Duodenal mucosa (tissue), 2 donors: ENCODE results near the gene SV2B.

Experiments used
- H3K27ac ChIP-seq: one replicate; pipeline ENCODE4 v1.7.0; 2013; ENCODE audit warnings: low read depth, low read length
- H3K27me3 ChIP-seq, 2 donors: one replicate each; pipeline ENCODE4 v1.7.0; 2013; ENCODE audit warnings: low read length in 2 of 2, control low read depth in 1 of 2; ENCODE audit not compliant: insufficient read depth in 2 of 2, control insufficient read depth in 1 of 2
- H3K36me3 ChIP-seq, 2 donors: one replicate each; pipeline ENCODE4 v1.7.0; 2013; ENCODE audit warnings: low read length in 2 of 2, control low read depth in 1 of 2; ENCODE audit not compliant: insufficient read depth in 2 of 2, control insufficient read depth in 1 of 2
- H3K4me1 ChIP-seq, 2 donors: one replicate each; pipeline ENCODE4 v1.7.0; 2013; ENCODE audit warnings: low read length in 2 of 2, control low read depth in 1 of 2; ENCODE audit not compliant: insufficient read depth in 2 of 2, control insufficient read depth in 1 of 2
- H3K4me3 ChIP-seq, 2 donors: one replicate each; pipeline ENCODE4 v1.7.0; 2013; ENCODE audit warnings: low read length in 2 of 2, low read depth in 1 of 2
- H3K9ac ChIP-seq, 2 donors: one replicate each; pipeline ENCODE4 v1.7.0; 2013; ENCODE audit warnings: low read length in 2 of 2, low read depth in 1 of 2
- H3K9me3 ChIP-seq, 2 donors: one replicate each; pipeline ENCODE4 v1.7.0; 2013; ENCODE audit warnings: low read length in 2 of 2, control low read depth in 1 of 2; ENCODE audit not compliant: control insufficient read depth in 1 of 2

SV2B gene

GRCh38 chr15:91099995-91100813 is at the start of gene SV2B:
Gene SV2B (plus strand): TSS chr15:91100257. CDS start chr15:91226264, 126,007 bp downstream.
- H3K36me3 ChIP-seq: no peaks in the 10 kb centered on the region
- H3K27ac ChIP-seq: no peak within 1 kb of the TSS
- no peaks in the 10 kb centered on the region for H3K9me3 ChIP-seq
- peak within 1 kb of the TSS; percentile 46 to 53 for H3K4me3 ChIP-seq
- H3K27me3 ChIP-seq: peaks cover 43 to 46% of the 10 kb centered on the region in 2 donors
- no peak within 1 kb of the TSS for H3K9ac ChIP-seq
- peaks cover 12 to 16% of the 10 kb centered on the region in 2 donors for H3K4me1 ChIP-seq

- Histone ChIP-seq H3K27ac (no peak overlapping the region), H3K36me3 (no peaks in the 10 kb centered on the region), H3K27me3 (peaks cover 7 to 9% of the 10 kb centered on the region in 2 donors), H3K9ac (no peak overlapping the region), H3K9me3 (no peaks in the 10 kb centered on the region), H3K4me3 (no peak overlapping the region), H3K4me1 (peaks cover 4 to 5% of the 10 kb centered on the region in 2 donors)
These were observed 48.8 kb upstream of the SV2B start for GRCh38 chr15:91051248-91051647.

- Histone ChIP-seq H3K4me3 (no peak overlapping the region), H3K9me3 (no peaks in the 10 kb centered on the region), H3K27ac (no peak overlapping the region), H3K36me3 (no peaks in the 10 kb centered on the region), H3K4me1 (peaks cover 0 to 4% of the 10 kb centered on the region in 2 donors), H3K27me3 (peaks cover 9 to 20% of the 10 kb centered on the region in 2 donors), H3K9ac (no peak overlapping the region)
These were observed 45.2 kb upstream of the SV2B start for GRCh38 chr15:91054816-91055215.

- peaks cover 0 to 4% of the 10 kb centered on the region in 2 donors for H3K4me1 ChIP-seq
- H3K36me3 ChIP-seq: no peaks in the 10 kb centered on the region
- H3K9ac ChIP-seq: no peak overlapping the region
- peaks cover 9 to 20% of the 10 kb centered on the region in 2 donors for H3K27me3 ChIP-seq
- H3K27ac ChIP-seq: no peak overlapping the region
- no peaks in the 10 kb centered on the region for H3K9me3 ChIP-seq
- H3K4me3 ChIP-seq: no peak overlapping the region
These were observed 44.3 kb upstream of the SV2B start for GRCh38 chr15:91055548-91056331.

- no peak overlapping the region for H3K27ac ChIP-seq
- H3K36me3 ChIP-seq: no peaks in the 10 kb centered on the region
- H3K9ac ChIP-seq: no peak overlapping the region
- no peaks in the 10 kb centered on the region for H3K9me3 ChIP-seq
- no peaks in the 10 kb centered on the region for H3K4me1 ChIP-seq
- peaks cover 0 to 13% of the 10 kb centered on the region in 2 donors for H3K27me3 ChIP-seq
- H3K4me3 ChIP-seq: no peak overlapping the region
These were observed 38.8 kb upstream of the SV2B start for GRCh38 chr15:91061230-91061629.

GRCh38 chr15:91061997-91062396 is 38.1 kb upstream of the SV2B start:
- H3K27me3 ChIP-seq: peaks cover 0 to 12% of the 10 kb centered on the region in 2 donors
- no peak overlapping the region for H3K9ac ChIP-seq
- no peaks in the 10 kb centered on the region for H3K4me1 ChIP-seq
- H3K27ac ChIP-seq: no peak overlapping the region
- no peak overlapping the region for H3K4me3 ChIP-seq
- no peaks in the 10 kb centered on the region for H3K9me3 ChIP-seq
- H3K36me3 ChIP-seq: no peaks in the 10 kb centered on the region

GRCh38 chr15:91065505-91065904 is 34.6 kb upstream of the SV2B start:
- H3K9me3 ChIP-seq: no peaks in the 10 kb centered on the region
- peaks cover 5% of the 10 kb centered on the region in 2 donors for H3K27me3 ChIP-seq
- no peak overlapping the region for H3K4me3 ChIP-seq
- H3K27ac ChIP-seq: no peak overlapping the region
- H3K4me1 ChIP-seq: peaks cover 0 to 9% of the 10 kb centered on the region in 2 donors
- no peak overlapping the region for H3K9ac ChIP-seq
- H3K36me3 ChIP-seq: no peaks in the 10 kb centered on the region

- Histone ChIP-seq H3K9ac (no peak overlapping the region), H3K4me3 (no peak overlapping the region), H3K36me3 (no peaks in the 10 kb centered on the region), H3K9me3 (no peaks in the 10 kb centered on the region), H3K27ac (no peak overlapping the region), H3K4me1 (peaks cover 0 to 9% of the 10 kb centered on the region in 2 donors), H3K27me3 (peaks cover 5% of the 10 kb centered on the region in 2 donors)
These were observed 33.0 kb upstream of the SV2B start for GRCh38 chr15:91067036-91067435.

GRCh38 chr15:91068436-91068835 is 31.6 kb upstream of the SV2B start:
- peaks cover 0 to 9% of the 10 kb centered on the region in 2 donors for H3K4me1 ChIP-seq

GRCh38 chr15:91068966-91069365 is 31.1 kb upstream of the SV2B start:
- H3K4me1 ChIP-seq: peaks cover 0 to 9% of the 10 kb centered on the region in 2 donors
- no peak overlapping the region for H3K27ac ChIP-seq
- H3K4me3 ChIP-seq: no peak overlapping the region
- H3K9me3 ChIP-seq: no peaks in the 10 kb centered on the region
- peaks cover 5% of the 10 kb centered on the region in 2 donors for H3K27me3 ChIP-seq
- no peaks in the 10 kb centered on the region for H3K36me3 ChIP-seq
- no peak overlapping the region for H3K9ac ChIP-seq

More at GRCh38 chr15:91068436-91068835, 31.6 kb upstream of the SV2B start:
- no peak overlapping the region for H3K9ac ChIP-seq
- no peak overlapping the region for H3K27ac ChIP-seq
- no peak overlapping the region for H3K4me3 ChIP-seq
- H3K36me3 ChIP-seq: no peaks in the 10 kb centered on the region
- no peaks in the 10 kb centered on the region for H3K9me3 ChIP-seq
- peaks cover 5% of the 10 kb centered on the region in 2 donors for H3K27me3 ChIP-seq
